ENCODE data around the gene USP21.

The USP21 gene

DNA sequence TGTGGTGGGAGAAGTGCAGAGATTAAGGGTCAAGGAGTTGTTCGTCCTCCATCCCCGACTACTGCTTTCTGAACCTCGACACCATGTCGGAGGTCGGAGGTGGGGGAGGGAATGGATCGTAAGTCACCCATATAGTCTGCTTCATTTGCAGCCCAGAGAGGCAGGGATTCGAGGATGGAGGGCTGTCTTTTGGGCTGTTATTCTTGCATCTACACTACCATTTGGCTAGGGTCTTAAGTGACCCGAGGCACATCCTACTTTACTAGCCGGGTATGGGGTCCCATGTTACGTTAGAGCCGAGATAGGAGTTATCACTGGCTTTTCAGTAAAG, 578 bp downstream of the USP21 start:
- Mint-ChIP-seq H3K9me3 (no peaks in the 10 kb centered on the region), H3K4me1 (peaks cover 59% of the 10 kb centered on the region), H3K27me3 (no peaks in the 10 kb centered on the region), H3K36me3 (peaks cover 14% of the 10 kb centered on the region), H3K27ac (peak overlapping the region; percentile 47), H3K4me3 (peak overlapping the region; percentile 91)

GRCh38 chr1:161160671-161161145, 1.4 kb downstream of the USP21 start:
- Mint-ChIP-seq H3K4me1 (peaks cover 59% of the 10 kb centered on the region), H3K4me3 (peak overlapping the region; percentile 91), H3K9me3 (no peaks in the 10 kb centered on the region), H3K27me3 (no peaks in the 10 kb centered on the region), H3K36me3 (peaks cover 13% of the 10 kb centered on the region), H3K27ac (no peak overlapping the region)

DNA sequence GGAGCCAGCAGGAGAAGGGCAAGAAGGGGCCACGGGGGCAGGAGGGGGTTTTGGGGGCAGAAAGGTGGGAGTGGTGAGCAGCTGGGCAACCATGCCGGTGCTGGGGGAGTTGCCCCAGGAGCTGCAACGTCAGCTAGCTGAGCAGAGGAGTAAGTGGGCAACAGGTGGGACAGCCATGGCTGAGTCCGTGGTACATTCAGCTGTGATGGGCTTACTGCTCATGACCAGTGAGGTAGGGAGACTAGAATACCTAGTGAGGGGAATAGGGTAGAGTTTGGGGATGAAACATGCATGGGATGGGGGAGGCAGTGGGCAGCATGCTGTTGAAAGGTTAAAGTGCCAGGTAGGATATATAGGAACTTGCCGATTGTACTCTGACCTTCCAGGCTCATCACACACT, 2.4 kb downstream of the USP21 start:
- Mint-ChIP-seq H3K27me3 (no peaks in the 10 kb centered on the region), H3K4me1 (peaks cover 60% of the 10 kb centered on the region), H3K27ac (no peak overlapping the region), H3K36me3 (peaks cover 13% of the 10 kb centered on the region), H3K9me3 (no peaks in the 10 kb centered on the region), H3K4me3 (no peak overlapping the region)

DNA sequence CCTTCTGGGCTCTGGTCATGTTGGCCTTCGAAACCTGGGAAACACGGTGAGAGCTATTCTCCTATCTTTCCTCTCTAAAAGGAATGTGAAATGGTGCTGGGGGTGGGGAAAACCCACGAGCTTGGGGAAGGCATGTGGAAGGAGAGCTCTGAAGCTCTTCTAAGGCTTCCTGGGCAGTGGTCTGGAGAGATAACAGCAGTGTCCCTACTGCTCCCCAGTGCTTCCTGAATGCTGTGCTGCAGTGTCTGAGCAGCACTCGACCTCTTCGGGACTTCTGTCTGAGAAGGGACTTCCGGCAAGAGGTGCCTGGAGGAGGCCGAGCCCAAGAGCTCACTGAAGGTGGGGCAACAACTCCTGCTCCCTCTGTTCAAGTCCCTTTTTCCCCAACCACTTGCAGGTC, 2.8 kb downstream of the USP21 start:
- Mint-ChIP-seq H3K27me3 (no peaks in the 10 kb centered on the region), H3K9me3 (no peaks in the 10 kb centered on the region), H3K27ac (no peak overlapping the region), H3K4me3 (no peak overlapping the region), H3K4me1 (peaks cover 62% of the 10 kb centered on the region), H3K36me3 (peaks cover 13% of the 10 kb centered on the region)

DNA sequence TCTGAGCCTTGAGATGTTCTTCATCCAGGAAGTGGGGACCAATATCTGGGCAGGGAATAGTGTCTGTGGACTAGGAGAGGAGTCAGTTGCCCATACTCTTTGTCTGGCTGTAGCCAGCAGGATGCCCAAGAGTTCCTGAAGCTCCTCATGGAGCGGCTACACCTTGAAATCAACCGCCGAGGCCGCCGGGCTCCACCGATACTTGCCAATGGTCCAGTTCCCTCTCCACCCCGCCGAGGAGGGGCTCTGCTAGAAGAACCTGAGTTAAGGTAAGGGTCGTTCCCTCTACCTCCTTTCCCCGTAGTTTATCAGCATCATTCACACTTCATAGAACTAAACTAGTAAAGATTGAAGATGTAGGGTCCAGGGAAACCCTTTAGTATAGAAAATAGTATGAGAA, 3.5 kb downstream of the USP21 start:
- Mint-ChIP-seq H3K4me3 (peak overlapping the region; percentile 12), H3K27me3 (no peaks in the 10 kb centered on the region), H3K4me1 (peaks cover 68% of the 10 kb centered on the region), H3K36me3 (peaks cover 10% of the 10 kb centered on the region), H3K9me3 (no peaks in the 10 kb centered on the region), H3K27ac (peak overlapping the region; percentile 63)

- Mint-ChIP-seq H3K9me3 (no peaks in the 10 kb centered on the region), H3K36me3 (peaks cover 6% of the 10 kb centered on the region), H3K27ac (no peak overlapping the region), H3K27me3 (no peaks in the 10 kb centered on the region), H3K4me3 (no peak overlapping the region), H3K4me1 (peaks cover 72% of the 10 kb centered on the region)
Measured at GRCh38 chr1:161163793-161164192, 4.5 kb downstream of the USP21 start.

DNA sequence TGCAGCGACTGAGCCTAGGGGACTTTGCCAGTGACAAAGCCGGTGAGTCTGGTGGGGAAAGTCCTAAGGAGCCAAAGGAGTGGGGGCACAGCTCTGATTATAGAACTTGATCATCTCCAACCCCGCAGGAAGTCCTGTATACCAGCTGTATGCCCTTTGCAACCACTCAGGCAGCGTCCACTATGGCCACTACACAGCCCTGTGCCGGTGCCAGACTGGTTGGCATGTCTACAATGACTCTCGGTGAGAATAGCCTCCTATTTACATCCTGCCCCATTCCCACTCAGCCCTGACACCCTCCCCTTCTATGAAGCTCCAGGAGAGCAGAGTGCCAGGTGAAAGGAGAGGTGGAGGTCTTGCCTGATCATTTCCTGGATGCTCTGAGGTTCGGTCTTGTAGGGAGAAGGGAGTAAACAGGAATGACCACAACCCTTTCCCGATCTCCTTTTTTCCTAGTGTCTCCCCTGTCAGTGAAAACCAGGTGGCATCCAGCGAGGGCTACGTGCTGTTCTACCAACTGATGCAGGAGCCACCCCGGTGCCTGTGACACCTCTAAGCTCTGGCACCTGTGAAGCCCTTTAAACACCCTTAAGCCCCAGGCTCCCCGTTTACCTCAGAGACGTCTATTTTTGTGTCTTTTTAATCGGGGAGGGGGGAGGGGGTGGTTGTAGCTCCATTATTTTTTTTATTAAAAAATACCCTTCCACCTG, 5.8 kb downstream of the USP21 start:
- peak overlapping the region; percentile 65 for H3K27ac Mint-ChIP-seq
- H3K9me3 Mint-ChIP-seq: no peaks in the 10 kb centered on the region
- H3K4me3 Mint-ChIP-seq: peak overlapping the region; percentile 47
- H3K36me3 Mint-ChIP-seq: peaks cover 6% of the 10 kb centered on the region
- peaks cover 67% of the 10 kb centered on the region for H3K4me1 Mint-ChIP-seq
- H3K27me3 Mint-ChIP-seq: no peaks in the 10 kb centered on the region

DNA sequence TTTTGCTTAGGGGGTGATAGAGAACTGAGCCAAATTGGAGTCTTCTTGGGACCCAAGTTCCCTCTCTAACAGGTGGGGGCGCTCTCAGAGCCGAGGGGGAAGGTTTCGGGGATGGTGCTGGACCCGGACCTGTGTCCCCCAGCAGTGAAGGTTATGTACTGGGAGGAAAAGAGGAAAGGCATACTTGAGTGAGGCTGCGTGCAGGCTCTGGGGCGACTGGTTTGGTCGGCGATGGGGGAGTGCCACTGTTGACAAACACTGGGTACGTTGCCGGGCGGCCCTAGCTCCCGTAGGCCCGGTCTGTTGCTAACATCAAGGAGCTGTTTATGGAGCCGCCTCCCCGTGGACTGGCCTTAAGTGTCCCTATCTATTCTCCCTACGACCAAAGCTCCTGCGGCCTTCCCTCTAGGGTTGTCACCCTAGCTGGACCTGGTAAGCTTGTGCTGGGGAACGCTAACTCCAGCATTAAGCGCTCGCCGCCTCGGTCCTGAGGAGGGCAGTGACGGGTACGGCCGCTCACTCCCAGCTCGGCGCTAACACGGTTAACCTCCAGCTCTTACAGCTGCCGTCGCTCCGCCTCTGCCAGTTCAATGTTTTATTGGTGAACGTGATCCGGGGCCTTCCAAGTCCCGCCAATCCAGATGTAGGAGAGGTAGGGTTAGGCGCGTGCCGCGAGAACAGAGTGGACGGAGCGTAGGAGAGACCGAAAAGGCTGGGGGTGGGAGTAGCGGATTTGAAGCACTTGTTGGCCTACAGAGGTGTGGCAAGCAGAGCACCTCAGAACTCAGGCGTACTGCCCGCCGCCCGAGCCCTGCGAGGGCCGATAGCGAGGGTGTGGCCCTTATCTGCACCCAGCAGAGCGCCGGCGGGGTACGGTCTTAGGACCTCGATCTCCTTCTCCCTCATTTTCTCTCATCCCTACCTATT, 6.7 kb downstream of the USP21 start, which contains the start of gene PPOX:
TSS of gene PPOX (plus strand) at position 685 of the 927 bp plus-strand sequence. CDS start 422 bp downstream, outside the sequence.
- Mint-ChIP-seq H3K4me1 (peaks cover 60% of the 10 kb centered on the region), H3K4me3 (peak within 1 kb of the TSS; percentile 90), H3K9me3 (no peaks in the 10 kb centered on the region), H3K27me3 (no peaks in the 10 kb centered on the region), H3K27ac (peak within 1 kb of the TSS; percentile 65), H3K36me3 (peaks cover 7% of the 10 kb centered on the region)

DNA sequence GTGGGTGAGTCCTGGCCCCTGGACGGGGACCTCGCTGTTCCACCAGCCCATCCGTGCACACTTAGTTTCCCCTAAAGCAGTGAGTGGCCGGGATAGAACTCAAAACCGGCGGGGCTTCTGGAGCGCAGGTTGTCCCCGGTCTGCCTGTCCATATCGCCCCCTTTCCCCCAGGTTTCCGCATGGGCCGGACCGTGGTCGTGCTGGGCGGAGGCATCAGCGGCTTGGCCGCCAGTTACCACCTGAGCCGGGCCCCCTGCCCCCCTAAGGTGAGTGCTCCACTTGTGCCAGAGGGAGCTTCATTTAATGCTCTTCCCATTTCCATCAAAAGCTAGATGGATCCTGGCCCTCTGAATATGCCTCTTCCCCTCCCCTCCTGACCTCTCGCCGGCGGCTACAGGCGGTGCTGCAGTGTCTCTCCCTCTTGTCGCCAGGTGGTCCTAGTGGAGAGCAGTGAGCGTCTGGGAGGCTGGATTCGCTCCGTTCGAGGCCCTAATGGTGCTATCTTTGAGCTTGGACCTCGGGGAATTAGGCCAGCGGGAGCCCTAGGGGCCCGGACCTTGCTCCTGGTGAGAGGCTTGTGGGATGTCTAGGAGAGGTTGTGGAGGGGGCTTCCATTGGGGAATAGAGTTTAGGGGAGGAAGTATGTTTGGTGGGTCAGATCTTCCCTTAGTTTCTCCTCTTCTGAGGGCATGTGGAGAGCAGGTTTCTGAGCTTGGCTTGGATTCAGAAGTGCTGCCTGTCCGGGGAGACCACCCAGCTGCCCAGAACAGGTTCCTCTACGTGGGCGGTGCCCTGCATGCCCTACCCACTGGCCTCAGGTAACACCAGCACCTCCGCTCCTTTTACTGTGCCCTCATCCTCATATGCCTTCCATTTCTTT, 7.6 kb downstream of the USP21 start:
- Mint-ChIP-seq H3K4me1 (peaks cover 52% of the 10 kb centered on the region), H3K36me3 (peaks cover 7% of the 10 kb centered on the region), H3K27ac (peak overlapping the region; percentile 56), H3K4me3 (peak overlapping the region; percentile 90), H3K27me3 (no peaks in the 10 kb centered on the region), H3K9me3 (no peaks in the 10 kb centered on the region)

DNA sequence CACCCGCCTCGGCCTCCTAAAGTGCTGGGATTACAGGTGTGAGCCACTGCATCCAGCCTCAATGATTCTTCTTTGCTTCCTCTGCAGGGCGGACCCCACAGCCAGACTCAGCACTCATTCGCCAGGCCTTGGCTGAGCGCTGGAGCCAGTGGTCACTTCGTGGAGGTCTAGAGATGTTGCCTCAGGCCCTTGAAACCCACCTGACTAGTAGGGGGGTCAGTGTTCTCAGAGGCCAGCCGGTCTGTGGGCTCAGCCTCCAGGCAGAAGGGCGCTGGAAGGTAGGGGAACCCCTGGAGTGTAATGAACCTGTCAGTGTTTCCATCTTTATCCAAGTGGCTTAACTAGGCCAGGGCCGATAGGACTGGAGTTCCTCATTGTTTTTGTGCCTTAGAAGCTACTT, 9.6 kb downstream of the USP21 start:
- peaks cover 12% of the 10 kb centered on the region for H3K36me3 Mint-ChIP-seq
- no peaks in the 10 kb centered on the region for H3K9me3 Mint-ChIP-seq
- H3K4me1 Mint-ChIP-seq: peaks cover 53% of the 10 kb centered on the region
- H3K27ac Mint-ChIP-seq: no peak overlapping the region
- H3K27me3 Mint-ChIP-seq: no peaks in the 10 kb centered on the region
- peak overlapping the region; percentile 90 for H3K4me3 Mint-ChIP-seq

DNA sequence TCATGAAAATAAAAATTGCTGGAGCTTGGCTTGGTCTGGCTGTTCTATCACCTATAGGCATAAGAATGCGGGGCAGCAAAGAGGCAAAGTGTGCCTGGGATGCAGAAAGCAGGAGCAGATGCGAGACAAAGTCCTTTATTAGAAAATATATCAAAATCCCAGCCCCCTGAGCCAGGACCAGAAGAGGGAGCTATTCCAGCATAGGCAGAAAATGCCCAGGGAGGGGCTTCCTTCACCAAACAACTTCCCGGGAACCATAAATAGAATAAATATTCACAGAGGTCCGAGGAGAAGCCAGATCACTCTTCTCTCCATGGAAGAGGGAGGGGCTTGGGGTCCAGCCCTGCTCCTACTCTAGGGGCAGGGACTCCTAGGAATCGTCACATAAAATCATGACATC, 11.9 kb downstream of the USP21 start:
- Mint-ChIP-seq H3K27ac (peak overlapping the region; percentile 23), H3K4me3 (no peak overlapping the region), H3K4me1 (peaks cover 62% of the 10 kb centered on the region), H3K9me3 (no peaks in the 10 kb centered on the region), H3K27me3 (no peaks in the 10 kb centered on the region), H3K36me3 (peaks cover 17% of the 10 kb centered on the region)

DNA sequence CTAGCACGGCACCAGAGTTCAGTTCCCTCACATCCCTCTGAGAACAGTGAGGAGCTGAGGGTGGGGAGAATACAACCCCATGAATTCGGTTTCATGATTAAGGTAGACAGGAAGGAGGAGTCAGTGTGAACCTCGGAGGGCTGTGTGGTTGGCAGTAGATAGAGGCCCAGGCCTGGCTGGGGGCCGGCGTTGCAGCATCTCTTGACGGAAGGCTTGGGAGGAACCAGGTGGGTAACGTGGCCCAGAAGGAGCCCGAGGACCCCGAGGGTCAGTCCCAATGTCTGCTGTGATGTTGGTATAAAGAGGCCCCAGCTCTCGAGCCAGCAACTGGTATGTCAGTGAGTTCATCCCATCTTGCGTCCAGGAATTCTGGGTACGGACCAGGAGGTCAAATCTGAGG, 12.4 kb downstream of the USP21 start:
- no peak overlapping the region for H3K27ac Mint-ChIP-seq
- H3K4me1 Mint-ChIP-seq: peaks cover 66% of the 10 kb centered on the region
- no peak overlapping the region for H3K4me3 Mint-ChIP-seq
- H3K27me3 Mint-ChIP-seq: no peaks in the 10 kb centered on the region
- H3K9me3 Mint-ChIP-seq: no peaks in the 10 kb centered on the region
- H3K36me3 Mint-ChIP-seq: peaks cover 17% of the 10 kb centered on the region

DNA sequence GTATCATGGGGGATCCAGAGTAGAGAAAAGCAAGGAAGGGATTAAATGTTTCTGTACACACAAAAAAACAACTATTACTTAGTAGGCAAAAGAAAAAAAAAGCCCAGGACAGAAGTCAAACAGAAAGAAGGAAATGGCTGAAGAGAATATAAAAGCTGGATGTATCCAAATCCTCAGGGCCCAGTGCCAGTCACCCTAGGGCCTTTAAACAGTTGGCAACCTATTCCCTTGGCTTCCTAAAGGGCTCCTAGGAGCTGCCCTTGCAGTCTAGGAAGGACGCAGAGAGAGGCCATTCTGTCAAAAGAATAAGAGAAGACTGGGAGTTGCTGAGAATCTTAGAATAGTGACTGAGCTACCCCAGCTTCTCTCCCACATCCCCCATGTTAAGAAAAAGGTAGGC, 13.0 kb downstream of the USP21 start:
- no peaks in the 10 kb centered on the region for H3K9me3 Mint-ChIP-seq
- no peaks in the 10 kb centered on the region for H3K27me3 Mint-ChIP-seq
- peaks cover 18% of the 10 kb centered on the region for H3K36me3 Mint-ChIP-seq
- peak overlapping the region; percentile 91 for H3K27ac Mint-ChIP-seq
- peaks cover 64% of the 10 kb centered on the region for H3K4me1 Mint-ChIP-seq
- H3K4me3 Mint-ChIP-seq: no peak overlapping the region

DNA sequence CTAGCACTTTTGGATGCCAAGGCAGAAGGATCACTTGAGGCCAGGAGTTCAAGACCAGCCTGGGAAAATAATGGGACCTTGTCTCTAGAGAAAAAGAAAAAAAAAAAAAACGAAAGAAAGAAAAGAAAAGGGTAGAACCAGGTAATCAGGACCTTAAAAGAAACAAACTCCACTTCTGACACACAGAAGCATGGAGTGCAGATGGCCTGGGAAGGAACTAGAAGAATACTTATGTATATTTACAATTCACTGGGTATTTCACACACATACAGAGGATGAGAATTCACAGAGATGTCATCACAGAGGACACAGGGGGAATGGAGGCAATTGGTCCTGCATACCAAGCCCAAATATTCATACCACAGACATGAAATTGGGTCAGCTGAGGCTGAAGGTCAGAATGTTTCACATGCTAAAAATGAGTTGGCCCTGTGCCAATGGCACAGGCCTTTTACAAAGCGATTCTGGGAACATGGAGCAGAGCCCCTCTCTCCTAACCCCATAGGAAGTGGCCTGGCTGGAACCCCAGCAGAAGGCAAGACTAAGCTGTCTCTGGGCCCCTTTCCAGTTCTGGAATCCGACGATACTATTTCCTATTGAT, 13.6 kb downstream of the USP21 start:
- H3K27ac Mint-ChIP-seq: peak overlapping the region; percentile 74

GRCh38 chr1:161173711-161174110, 14.4 kb downstream of the USP21 start:
- Mint-ChIP-seq H3K27me3 (no peaks in the 10 kb centered on the region), H3K36me3 (peaks cover 18% of the 10 kb centered on the region), H3K4me3 (no peak overlapping the region), H3K27ac (no peak overlapping the region), H3K9me3 (no peaks in the 10 kb centered on the region), H3K4me1 (peaks cover 65% of the 10 kb centered on the region)

More for the DNA sequence above, 13.6 kb downstream of the USP21 start:
- H3K4me1 Mint-ChIP-seq: peaks cover 65% of the 10 kb centered on the region
- H3K36me3 Mint-ChIP-seq: peaks cover 18% of the 10 kb centered on the region
- no peaks in the 10 kb centered on the region for H3K9me3 Mint-ChIP-seq
- no peak overlapping the region for H3K4me3 Mint-ChIP-seq
- H3K27me3 Mint-ChIP-seq: no peaks in the 10 kb centered on the region

All from activated naive CD4-positive, alpha-beta T cell treated with anti-CD3 and anti-CD28 coated beads, Interleukin-2, amount 50 U/mL, for 24 hours (primary cell).